Activated T-helper 17 cell treated with anti-CD3 and anti-CD28 coated beads, Interleukin-2, amount 50 U/mL, for 72 hours (primary cell): ENCODE data around the gene SORBS1. TPM values are rescaled to one million over a fixed set of nuclear protein-coding genes. Genes with fewer than 3 reads are reported as not detected.

Source experiments
- ATAC-seq: fragments of 150-1000 bp; cut with Tn5 transposase; replicated peaks from 2 replicates; pipeline ENCODE4 v1.10.0; 2021; ENCODE audit warnings: mild to moderate bottlenecking, moderate library complexity
- H3K27ac Mint-ChIP-seq: one replicate; pipeline ENCODE4 v1.8.0; 2022; ENCODE audit warnings: mixed read lengths
- H3K27me3 Mint-ChIP-seq: one replicate; pipeline ENCODE4 v1.8.0; 2022; ENCODE audit warnings: mixed read lengths
- H3K36me3 Mint-ChIP-seq: one replicate; pipeline ENCODE4 v1.8.0; 2022; ENCODE audit warnings: low read depth, mild to moderate bottlenecking, mixed read lengths
- H3K4me1 Mint-ChIP-seq: one replicate; pipeline ENCODE4 v1.8.0; 2022; ENCODE audit warnings: mixed read lengths
- H3K4me3 Mint-ChIP-seq: one replicate; pipeline ENCODE4 v1.8.0; 2022; ENCODE audit warnings: mild to moderate bottlenecking, mixed read lengths
- H3K9me3 Mint-ChIP-seq: one replicate; pipeline ENCODE4 v1.8.0; 2022; ENCODE audit warnings: mixed read lengths
- total RNA-seq, 2 donors: library from RNA; stranded (reverse); gene quantifications; one replicate each; pipeline ENCODE4 v1.2.3, GENCODE V29; 2022

Gene SORBS1
- total RNA-seq, 2 donors from 2014 or later, result 1.1 to 3.4 TPM

- Mint-ChIP-seq H3K36me3 (no peaks in the 10 kb centered on the region), H3K4me3 (no peak overlapping the region), H3K4me1 (no peaks in the 10 kb centered on the region), H3K27ac (no peak overlapping the region), H3K9me3 (no peaks in the 10 kb centered on the region), H3K27me3 (no peaks in the 10 kb centered on the region)
- ATAC-seq, result no peak
Observed at GRCh38 chr10:95414844-95415485, 146.2 kb downstream of the SORBS1 start.

- H3K4me3 Mint-ChIP-seq, result no peak overlapping the region
- no peaks in the 10 kb centered on the region for H3K9me3 Mint-ChIP-seq
- no peaks in the 10 kb centered on the region for H3K27me3 Mint-ChIP-seq
- H3K36me3 Mint-ChIP-seq, result no peaks in the 10 kb centered on the region
- ATAC-seq, result no peak
- no peaks in the 10 kb centered on the region for H3K4me1 Mint-ChIP-seq
- H3K27ac Mint-ChIP-seq, result no peak overlapping the region
Observed at GRCh38 chr10:95414016-95414830, 146.9 kb downstream of the SORBS1 start.

DNA sequence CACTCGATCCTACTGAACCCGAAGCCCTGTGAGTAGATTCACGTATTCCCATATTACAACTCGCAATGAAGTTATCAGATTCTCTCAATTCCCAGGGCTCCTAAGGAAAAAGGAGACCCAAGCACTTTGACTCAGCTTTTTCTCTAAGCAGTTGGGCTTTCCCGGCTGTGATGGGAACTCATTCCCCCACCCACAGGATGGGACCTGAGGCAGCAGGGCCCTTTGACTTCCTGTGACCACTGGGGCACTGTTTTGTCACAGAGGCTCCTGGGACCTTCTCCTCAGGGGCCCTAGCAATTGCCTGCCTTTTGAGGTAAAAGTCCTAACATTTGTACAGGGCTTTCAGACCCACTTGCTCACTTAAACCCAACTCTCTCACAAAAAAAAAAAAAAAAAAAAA is 147.6 kb downstream of the SORBS1 start:
- Mint-ChIP-seq H3K4me1 (no peaks in the 10 kb centered on the region), H3K36me3 (no peaks in the 10 kb centered on the region), H3K27ac (no peak overlapping the region), H3K9me3 (no peaks in the 10 kb centered on the region), H3K27me3 (no peaks in the 10 kb centered on the region), H3K4me3 (no peak overlapping the region)
- no peak for ATAC-seq

- no peaks in the 10 kb centered on the region for H3K27me3 Mint-ChIP-seq
- H3K4me1 Mint-ChIP-seq, result no peaks in the 10 kb centered on the region
- no peaks in the 10 kb centered on the region for H3K9me3 Mint-ChIP-seq
- no peak overlapping the region for H3K27ac Mint-ChIP-seq
- no peaks in the 10 kb centered on the region for H3K36me3 Mint-ChIP-seq
- H3K4me3 Mint-ChIP-seq, result no peak overlapping the region
- ATAC-seq, result no peak
Observed at GRCh38 chr10:95411635-95412034, 149.5 kb downstream of the SORBS1 start.

DNA sequence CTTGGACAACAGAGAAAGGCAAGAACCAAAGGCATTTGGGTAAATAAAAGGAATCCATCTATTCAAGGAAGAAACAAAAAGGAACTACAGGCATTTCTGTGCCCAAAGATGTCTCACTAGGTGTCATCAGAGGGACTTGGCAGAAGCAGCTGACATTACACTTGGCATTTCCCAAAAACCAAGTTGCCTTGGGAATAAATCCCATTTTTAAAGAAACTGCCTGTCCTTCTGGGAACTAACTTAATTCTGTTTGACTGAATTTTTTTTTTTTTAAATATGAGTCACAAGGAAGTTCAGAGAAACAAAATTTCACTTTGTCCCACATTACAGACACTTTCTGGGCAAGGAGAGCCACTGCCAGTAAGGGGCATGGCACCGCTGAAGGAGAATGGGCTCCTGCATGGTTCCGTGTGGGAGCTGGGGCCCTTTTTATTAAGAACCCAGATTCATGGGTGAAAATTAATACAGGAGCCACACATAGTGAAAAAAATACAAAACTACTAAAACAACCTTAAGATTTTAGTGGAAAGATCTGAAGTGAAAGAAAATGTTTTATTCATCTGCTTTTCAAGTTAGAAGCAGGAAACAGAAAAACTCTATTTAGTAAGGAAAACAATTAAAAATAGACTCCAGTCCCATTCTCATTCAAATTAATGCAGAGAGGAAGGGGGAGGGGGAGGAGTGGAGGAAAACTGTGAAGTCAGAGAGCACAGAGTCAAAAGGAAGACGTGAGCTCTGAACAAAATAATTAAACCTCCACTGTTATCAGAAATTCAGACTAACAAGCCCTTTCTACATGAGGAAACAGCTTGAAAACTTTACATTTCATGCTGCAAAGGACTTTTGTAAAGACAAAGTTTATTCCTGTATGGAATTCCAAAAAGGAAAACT is 151.9 kb downstream of the SORBS1 start:
- Mint-ChIP-seq H3K4me3 (no peak overlapping the region), H3K36me3 (no peaks in the 10 kb centered on the region), H3K27ac (no peak overlapping the region), H3K4me1 (no peaks in the 10 kb centered on the region), H3K9me3 (no peaks in the 10 kb centered on the region), H3K27me3 (no peaks in the 10 kb centered on the region)
- no peak for ATAC-seq

DNA sequence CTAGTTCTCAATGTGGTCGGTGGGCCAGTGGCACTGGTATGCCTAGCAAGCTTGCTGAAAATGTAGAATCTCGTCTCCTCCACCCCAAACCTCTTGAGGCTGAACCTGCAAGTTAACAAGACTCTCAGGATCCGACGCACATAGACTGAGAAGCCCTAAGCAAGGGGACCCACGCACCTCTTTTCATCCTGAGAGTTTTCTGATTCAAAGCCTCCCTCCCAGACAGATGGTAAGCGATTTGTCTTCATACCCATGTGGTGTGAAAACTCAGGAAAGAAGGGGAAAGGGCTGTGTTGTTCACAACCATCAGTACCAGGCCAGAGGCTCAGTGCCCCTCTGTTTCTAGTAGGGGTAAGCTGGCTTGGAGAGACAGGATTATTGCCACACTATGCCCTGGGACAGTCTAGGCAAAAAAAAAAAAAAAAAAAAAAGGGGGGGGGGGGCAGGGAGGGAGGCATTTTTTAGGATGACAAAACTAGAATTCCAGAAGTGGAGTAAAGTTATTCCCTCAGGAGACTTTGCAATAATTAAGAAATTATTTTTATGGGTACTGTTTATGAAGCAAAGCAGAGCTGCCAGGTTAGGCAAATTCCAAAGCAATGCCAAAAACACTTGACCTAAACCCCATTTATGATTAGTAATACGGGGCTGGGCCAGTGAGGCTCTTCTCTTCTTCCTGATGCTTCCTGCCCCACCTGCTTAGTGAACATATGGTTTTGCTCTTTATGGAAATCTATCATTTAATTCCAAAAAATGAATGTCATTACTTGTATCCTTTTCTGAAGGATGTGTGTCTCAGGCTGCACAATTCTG is 152.8 kb downstream of the SORBS1 start:
- no peaks in the 10 kb centered on the region for H3K4me1 Mint-ChIP-seq
- no peaks in the 10 kb centered on the region for H3K9me3 Mint-ChIP-seq
- no peak overlapping the region for H3K4me3 Mint-ChIP-seq
- H3K27me3 Mint-ChIP-seq, result no peaks in the 10 kb centered on the region
- no peak overlapping the region for H3K27ac Mint-ChIP-seq
- no peak for ATAC-seq
- H3K36me3 Mint-ChIP-seq, result no peaks in the 10 kb centered on the region

- H3K4me1 Mint-ChIP-seq, result no peaks in the 10 kb centered on the region
- H3K27me3 Mint-ChIP-seq, result no peaks in the 10 kb centered on the region
- H3K36me3 Mint-ChIP-seq, result no peaks in the 10 kb centered on the region
- ATAC-seq, result no peak
- no peaks in the 10 kb centered on the region for H3K9me3 Mint-ChIP-seq
- no peak overlapping the region for H3K4me3 Mint-ChIP-seq
- H3K27ac Mint-ChIP-seq, result no peak overlapping the region
Observed at GRCh38 chr10:95407546-95407945, 153.6 kb downstream of the SORBS1 start.

DNA sequence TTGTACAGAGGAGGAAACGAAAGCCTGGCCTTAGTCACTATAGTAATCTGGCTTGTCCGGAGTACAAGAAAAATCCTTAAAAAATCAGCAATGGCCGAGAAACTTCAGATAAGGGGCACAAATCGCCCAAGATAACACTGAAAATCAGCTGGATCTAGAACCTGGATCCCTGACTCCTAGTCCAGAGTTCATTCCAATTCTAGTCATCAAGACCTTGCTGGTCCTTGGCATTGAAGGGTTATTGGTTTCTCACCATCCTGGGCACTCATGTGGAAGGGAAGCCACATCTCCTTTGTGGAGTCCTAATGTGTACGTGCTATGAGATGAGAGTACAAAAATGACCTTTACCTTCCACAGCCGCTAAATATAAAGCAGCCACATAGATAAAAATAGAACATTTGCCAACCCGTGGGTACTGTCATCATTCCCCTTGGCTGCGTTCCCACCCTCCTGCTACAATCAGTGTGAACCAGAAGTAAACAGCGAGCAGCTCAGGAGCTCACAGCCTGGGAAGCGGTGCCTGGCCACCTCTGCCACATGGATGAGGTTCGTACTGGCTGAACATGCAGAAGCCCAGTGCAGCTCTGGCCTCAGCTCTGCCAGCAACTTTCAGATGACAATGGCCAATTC is 154.4 kb downstream of the SORBS1 start:
- Mint-ChIP-seq H3K27ac (no peak overlapping the region), H3K9me3 (no peaks in the 10 kb centered on the region), H3K27me3 (no peaks in the 10 kb centered on the region), H3K4me1 (no peaks in the 10 kb centered on the region), H3K36me3 (no peaks in the 10 kb centered on the region), H3K4me3 (no peak overlapping the region)
- ATAC-seq, result no peak

GRCh38 chr10:95405655-95406054 is 155.5 kb downstream of the SORBS1 start:
- no peaks in the 10 kb centered on the region for H3K27me3 Mint-ChIP-seq
- no peaks in the 10 kb centered on the region for H3K9me3 Mint-ChIP-seq
- H3K4me3 Mint-ChIP-seq, result no peak overlapping the region

GRCh38 chr10:95404864-95405263 is 156.3 kb downstream of the SORBS1 start:
- no peaks in the 10 kb centered on the region for H3K9me3 Mint-ChIP-seq
- no peaks in the 10 kb centered on the region for H3K36me3 Mint-ChIP-seq
- H3K27me3 Mint-ChIP-seq, result no peaks in the 10 kb centered on the region
- no peak overlapping the region for H3K4me3 Mint-ChIP-seq
- no peak for ATAC-seq
- no peaks in the 10 kb centered on the region for H3K4me1 Mint-ChIP-seq
- H3K27ac Mint-ChIP-seq, result no peak overlapping the region

More at GRCh38 chr10:95405655-95406054, 155.5 kb downstream of the SORBS1 start:
- H3K27ac Mint-ChIP-seq, result no peak overlapping the region
- no peak for ATAC-seq
- no peaks in the 10 kb centered on the region for H3K36me3 Mint-ChIP-seq
- H3K4me1 Mint-ChIP-seq, result no peaks in the 10 kb centered on the region

- no peaks in the 10 kb centered on the region for H3K36me3 Mint-ChIP-seq
- ATAC-seq, result no peak
- no peak overlapping the region for H3K4me3 Mint-ChIP-seq
- H3K27me3 Mint-ChIP-seq, result no peaks in the 10 kb centered on the region
- H3K4me1 Mint-ChIP-seq, result no peaks in the 10 kb centered on the region
- H3K9me3 Mint-ChIP-seq, result no peaks in the 10 kb centered on the region
- no peak overlapping the region for H3K27ac Mint-ChIP-seq
Observed at GRCh38 chr10:95404462-95404858, 156.7 kb downstream of the SORBS1 start.

DNA sequence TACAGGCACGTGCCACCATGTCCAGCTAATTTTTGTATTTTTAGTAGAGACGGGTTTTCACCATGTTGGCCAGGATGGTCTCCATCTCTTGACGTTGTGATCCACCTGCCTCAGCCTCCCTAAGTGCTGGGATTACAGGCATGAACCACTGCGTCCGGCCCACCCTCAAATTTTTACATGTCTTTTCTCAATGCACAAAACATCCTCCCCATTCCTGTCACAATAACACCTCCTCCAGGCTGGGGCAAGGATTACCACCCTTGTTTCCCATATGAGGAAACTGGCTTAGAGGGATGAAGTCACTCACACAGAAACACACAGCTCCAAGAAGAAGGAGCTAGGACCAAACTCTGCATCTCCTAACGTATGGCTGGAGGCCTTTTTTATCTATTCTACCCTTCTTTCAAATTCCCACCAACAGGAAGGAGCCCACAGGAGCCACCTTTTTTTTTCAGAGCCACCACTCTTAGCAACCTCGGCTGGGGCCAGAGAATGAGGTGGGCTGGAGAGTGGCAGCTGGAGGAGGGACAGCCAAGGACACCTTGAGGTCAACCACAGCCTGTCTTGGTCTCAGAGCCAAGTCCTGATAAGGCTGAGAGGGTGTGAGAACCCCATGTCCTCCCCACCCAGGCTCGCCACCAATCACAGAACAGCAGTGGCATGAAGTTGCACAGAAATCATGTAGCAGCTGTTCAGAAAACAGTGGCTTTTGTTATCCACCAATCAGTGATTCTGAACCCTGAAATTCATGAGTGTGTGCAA is 157.3 kb downstream of the SORBS1 start:
- Mint-ChIP-seq H3K27me3 (no peaks in the 10 kb centered on the region), H3K27ac (no peak overlapping the region), H3K9me3 (no peaks in the 10 kb centered on the region), H3K4me1 (no peaks in the 10 kb centered on the region), H3K36me3 (no peaks in the 10 kb centered on the region), H3K4me3 (no peak overlapping the region)
- ATAC-seq, result no peak
